ENCODE results near the gene PIM1.

DNA sequence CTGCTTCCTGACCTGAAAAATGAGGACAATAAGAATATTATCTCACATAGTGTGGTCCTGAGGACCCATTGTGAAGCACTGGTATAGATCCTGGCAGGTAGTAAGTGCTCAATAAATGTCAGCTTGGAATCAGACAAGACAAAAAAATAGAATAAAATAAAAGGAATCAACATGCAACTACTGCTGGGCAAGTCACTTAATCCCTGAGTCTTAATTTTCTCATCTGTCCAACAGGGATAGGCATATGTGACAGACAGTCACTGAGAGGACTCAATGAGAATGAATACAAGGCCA is 38.0 kb upstream of the PIM1 start:
- TF ChIP-seq, protein P1, sequence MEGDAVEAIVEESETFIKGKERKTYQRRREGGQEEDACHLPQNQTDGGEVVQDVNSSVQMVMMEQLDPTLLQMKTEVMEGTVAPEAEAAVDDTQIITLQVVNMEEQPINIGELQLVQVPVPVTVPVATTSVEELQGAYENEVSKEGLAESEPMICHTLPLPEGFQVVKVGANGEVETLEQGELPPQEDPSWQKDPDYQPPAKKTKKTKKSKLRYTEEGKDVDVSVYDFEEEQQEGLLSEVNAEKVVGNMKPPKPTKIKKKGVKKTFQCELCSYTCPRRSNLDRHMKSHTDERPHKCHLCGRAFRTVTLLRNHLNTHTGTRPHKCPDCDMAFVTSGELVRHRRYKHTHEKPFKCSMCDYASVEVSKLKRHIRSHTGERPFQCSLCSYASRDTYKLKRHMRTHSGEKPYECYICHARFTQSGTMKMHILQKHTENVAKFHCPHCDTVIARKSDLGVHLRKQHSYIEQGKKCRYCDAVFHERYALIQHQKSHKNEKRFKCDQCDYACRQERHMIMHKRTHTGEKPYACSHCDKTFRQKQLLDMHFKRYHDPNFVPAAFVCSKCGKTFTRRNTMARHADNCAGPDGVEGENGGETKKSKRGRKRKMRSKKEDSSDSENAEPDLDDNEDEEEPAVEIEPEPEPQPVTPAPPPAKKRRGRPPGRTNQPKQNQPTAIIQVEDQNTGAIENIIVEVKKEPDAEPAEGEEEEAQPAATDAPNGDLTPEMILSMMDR (IDR thresholded peaks at IDR 0.05): no peak
- no peak for TF ChIP-seq POLR2A (IDR thresholded peaks at IDR 0.05)
